ENCODE measurements around the gene MAP4K2. TPM values are rescaled to one million over a fixed set of nuclear protein-coding genes. Genes with fewer than 3 reads are reported as not detected.

The MAP4K2 gene
- total RNA-seq, 1 experiment from 2014 or later: 46.5 TPM

- Histone ChIP-seq H3K4me1 (ENCODE audit: insufficient read depth, low read length, poor library complexity, severe bottlenecking) (peaks cover 42% of the 10 kb centered on the region), H3K9me3 (ENCODE audit: low read depth, low read length, poor library complexity, severe bottlenecking) (no peaks in the 10 kb centered on the region), H3K36me3 (ENCODE audit: insufficient read depth, low read length, poor library complexity, severe bottlenecking) (peaks cover 97% of the 10 kb centered on the region), H3K4me3 (ENCODE audit: low read depth, low read length, poor library complexity, severe bottlenecking) (no peak overlapping the region), H3K27ac (ENCODE audit: low read depth, low read length, poor library complexity, severe bottlenecking) (peak overlapping the region; percentile 48), H3K27me3 (replicated peaks; ENCODE audit: insufficient read depth, low read depth, low read length, poor library complexity) (no peaks in the 10 kb centered on the region)
- intact Hi-C loops (cut with micrococcal nuclease; ENCODE audit: unreplicated experiment): no loop called here
- BruUV-seq (replicated peaks): no TSS peak
- TF ChIP-seq EZH2 (IDR thresholded peaks at IDR 0.05; ENCODE audit: borderline replicate concordance, low read depth, low read length, poor library complexity, severe bottlenecking): no peak
- TF ChIP-seq CTCF (conservative IDR thresholded peaks at IDR 0.05; ENCODE audit: low read depth, low read length): peak; percentile 94
- DNase-seq (ENCODE audit: low spot score): peak; percentile 91
- POLR2A ChIA-PET (ENCODE audit: low non-redundant PET): interaction anchor here (0.7 kb wide), 1 partner anchor 11 kb away, joined by 4 read pairs; the partner anchor contains the start of gene SF1
- CTCF ChIA-PET: interaction anchor here (0.8 kb wide), 1 partner anchor 11 kb away, joined by 3 read pairs; the partner anchor contains the start of gene SF1
Observed at GRCh38 chr11:64767344-64768299, 35.4 kb downstream of the MAP4K2 start.

- POLR2A ChIA-PET (ENCODE audit: low non-redundant PET): no interaction called here
- TF ChIP-seq CTCF (conservative IDR thresholded peaks at IDR 0.05; ENCODE audit: low read depth, low read length): no peak
- no peak for TF ChIP-seq EZH2 (IDR thresholded peaks at IDR 0.05; ENCODE audit: borderline replicate concordance, low read depth, low read length, poor library complexity, severe bottlenecking)
- intact Hi-C loops (cut with micrococcal nuclease; ENCODE audit: unreplicated experiment): no loop called here
- BruUV-seq (replicated peaks): no TSS peak
- Histone ChIP-seq H3K4me3 (ENCODE audit: low read depth, low read length, poor library complexity, severe bottlenecking) (no peak overlapping the region), H3K4me1 (ENCODE audit: insufficient read depth, low read length, poor library complexity, severe bottlenecking) (peaks cover 37% of the 10 kb centered on the region), H3K9me3 (ENCODE audit: low read depth, low read length, poor library complexity, severe bottlenecking) (no peaks in the 10 kb centered on the region), H3K27me3 (replicated peaks; ENCODE audit: insufficient read depth, low read depth, low read length, poor library complexity) (no peaks in the 10 kb centered on the region), H3K36me3 (ENCODE audit: insufficient read depth, low read length, poor library complexity, severe bottlenecking) (peaks cover 95% of the 10 kb centered on the region), H3K27ac (ENCODE audit: low read depth, low read length, poor library complexity, severe bottlenecking) (no peak overlapping the region)
- DNase-seq (ENCODE audit: low spot score): no peak
- CTCF ChIA-PET: no interaction called here
Observed at GRCh38 chr11:64766881-64767280, 36.1 kb downstream of the MAP4K2 start.

- Histone ChIP-seq H3K4me1 (ENCODE audit: insufficient read depth, low read length, poor library complexity, severe bottlenecking) (peaks cover 37% of the 10 kb centered on the region), H3K36me3 (ENCODE audit: insufficient read depth, low read length, poor library complexity, severe bottlenecking) (peaks cover 87% of the 10 kb centered on the region), H3K27me3 (replicated peaks; ENCODE audit: insufficient read depth, low read depth, low read length, poor library complexity) (no peaks in the 10 kb centered on the region), H3K9me3 (ENCODE audit: low read depth, low read length, poor library complexity, severe bottlenecking) (no peaks in the 10 kb centered on the region), H3K4me3 (ENCODE audit: low read depth, low read length, poor library complexity, severe bottlenecking) (no peak overlapping the region), H3K27ac (ENCODE audit: low read depth, low read length, poor library complexity, severe bottlenecking) (no peak overlapping the region)
- TF ChIP-seq EZH2 (IDR thresholded peaks at IDR 0.05; ENCODE audit: borderline replicate concordance, low read depth, low read length, poor library complexity, severe bottlenecking): no peak
- TF ChIP-seq CTCF (conservative IDR thresholded peaks at IDR 0.05; ENCODE audit: low read depth, low read length): no peak
- DNase-seq (ENCODE audit: low spot score): no peak
- ChIA-PET CTCF (no interaction called here), POLR2A (ENCODE audit: low non-redundant PET) (no interaction called here)
- intact Hi-C loops (cut with micrococcal nuclease; ENCODE audit: unreplicated experiment): no loop called here
- no TSS peak for BruUV-seq (replicated peaks)
Observed at GRCh38 chr11:64765851-64766665, 37.0 kb downstream of the MAP4K2 start.
